ENCODE results near the gene KLF9.

KLF9 gene

DNA sequence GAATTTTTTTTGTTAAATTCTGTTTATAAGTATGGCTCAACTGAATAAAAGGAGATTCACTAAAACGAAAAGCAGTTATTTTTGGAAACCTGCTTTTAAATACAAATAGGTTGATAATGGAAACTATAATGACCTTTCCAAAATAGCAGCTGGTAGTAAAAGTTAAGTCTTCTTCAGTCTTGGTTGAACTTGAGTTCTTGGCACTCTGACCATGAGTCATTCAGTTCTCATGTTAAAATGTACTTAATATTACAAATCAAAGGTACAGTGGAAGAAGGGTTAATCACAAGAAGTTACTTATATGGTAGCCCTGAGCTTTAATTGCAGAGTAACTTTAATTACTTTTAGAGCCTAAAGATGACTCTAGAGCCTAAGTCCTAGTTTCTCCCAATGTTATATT, 62.1 kb downstream of the KLF9 start:
- no peak for DNase-seq

DNA sequence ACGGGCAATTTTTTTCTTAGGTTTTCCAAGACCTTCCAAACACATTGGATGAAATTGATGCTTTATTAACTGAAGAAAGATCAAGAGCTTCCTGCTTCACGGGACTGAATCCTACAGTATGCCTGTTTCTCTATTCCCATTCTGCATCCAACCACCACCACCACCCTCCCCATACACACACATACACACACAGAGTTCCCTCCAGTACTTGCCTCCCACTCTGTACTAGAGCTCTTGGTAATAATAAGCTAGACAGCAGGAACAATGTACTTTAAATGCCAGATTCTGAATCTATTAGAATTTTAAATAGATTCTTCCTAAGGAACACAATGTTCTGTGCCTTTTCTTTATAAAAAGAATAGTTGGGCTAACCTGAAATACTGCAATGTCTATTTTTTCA, 67.4 kb downstream of the KLF9 start:
- no peak for DNase-seq

DNA sequence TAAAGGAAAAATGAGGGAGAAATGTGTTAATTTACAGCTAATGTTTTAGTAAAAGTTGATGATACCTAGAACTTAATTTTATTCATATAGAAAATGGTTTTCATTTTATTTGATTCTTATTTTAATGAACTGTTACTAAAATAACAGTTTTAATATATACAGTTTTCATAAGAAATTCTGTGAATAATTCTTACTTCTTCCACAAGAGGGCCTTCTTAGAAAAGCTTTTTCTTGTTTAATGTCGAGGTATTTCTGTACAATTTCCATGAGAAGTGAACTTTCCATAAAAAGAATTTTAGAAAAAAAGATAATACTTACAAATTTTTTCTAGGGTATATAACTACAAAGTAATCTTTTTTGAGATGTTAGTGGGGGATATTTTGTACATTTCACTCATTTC, 73.9 kb downstream of the KLF9 start:
- DNase-seq: no peak
